IgD-negative memory B cell (primary cell): Measurements from ENCODE around the gene WDR77. TPM values are rescaled to one million over a fixed set of nuclear protein-coding genes. Genes with fewer than 3 reads are reported as not detected.

Source experiments
- H3K27ac Mint-ChIP-seq, 3 donors: one replicate each; pipeline ENCODE4 v1.8.0; 2020 to 2022; ENCODE audit warnings: mild to moderate bottlenecking in 3 of 3, mixed read lengths in 3 of 3, moderate library complexity in 1 of 3
- H3K27me3 Mint-ChIP-seq: one replicate; pipeline ENCODE4 v1.8.0; 2021; ENCODE audit warnings: mixed read lengths
- H3K36me3 Mint-ChIP-seq: one replicate; pipeline ENCODE4 v1.8.0; 2020; ENCODE audit warnings: mild to moderate bottlenecking, mixed read lengths
- H3K4me1 Mint-ChIP-seq, 3 donors: one replicate each; pipeline ENCODE4 v1.8.0; 2020 to 2022; ENCODE audit warnings: mixed read lengths in 3 of 3, mild to moderate bottlenecking in 1 of 3
- H3K4me3 Mint-ChIP-seq, 4 donors: one replicate each; pipeline ENCODE4 v1.8.0; 2020 to 2022; ENCODE audit warnings: mild to moderate bottlenecking in 4 of 4, mixed read lengths in 4 of 4, moderate library complexity in 3 of 4
- H3K9me3 Mint-ChIP-seq, 3 donors: one replicate each; pipeline ENCODE4 v1.8.0; 2020 to 2021; ENCODE audit warnings: mixed read lengths in 3 of 3, mild to moderate bottlenecking in 1 of 3
- polyA plus RNA-seq: library from polyadenylated mRNA; unstranded; fragments of 300-500 nt; fragmentation: Illumina TruSeq; gene quantifications from one replicate; pipeline ENCODE4 v1.2.3, GENCODE V29; 2021

WDR77 gene
- polyA plus RNA-seq, 1 donor from 2014 or later, result 48.1 TPM

DNA sequence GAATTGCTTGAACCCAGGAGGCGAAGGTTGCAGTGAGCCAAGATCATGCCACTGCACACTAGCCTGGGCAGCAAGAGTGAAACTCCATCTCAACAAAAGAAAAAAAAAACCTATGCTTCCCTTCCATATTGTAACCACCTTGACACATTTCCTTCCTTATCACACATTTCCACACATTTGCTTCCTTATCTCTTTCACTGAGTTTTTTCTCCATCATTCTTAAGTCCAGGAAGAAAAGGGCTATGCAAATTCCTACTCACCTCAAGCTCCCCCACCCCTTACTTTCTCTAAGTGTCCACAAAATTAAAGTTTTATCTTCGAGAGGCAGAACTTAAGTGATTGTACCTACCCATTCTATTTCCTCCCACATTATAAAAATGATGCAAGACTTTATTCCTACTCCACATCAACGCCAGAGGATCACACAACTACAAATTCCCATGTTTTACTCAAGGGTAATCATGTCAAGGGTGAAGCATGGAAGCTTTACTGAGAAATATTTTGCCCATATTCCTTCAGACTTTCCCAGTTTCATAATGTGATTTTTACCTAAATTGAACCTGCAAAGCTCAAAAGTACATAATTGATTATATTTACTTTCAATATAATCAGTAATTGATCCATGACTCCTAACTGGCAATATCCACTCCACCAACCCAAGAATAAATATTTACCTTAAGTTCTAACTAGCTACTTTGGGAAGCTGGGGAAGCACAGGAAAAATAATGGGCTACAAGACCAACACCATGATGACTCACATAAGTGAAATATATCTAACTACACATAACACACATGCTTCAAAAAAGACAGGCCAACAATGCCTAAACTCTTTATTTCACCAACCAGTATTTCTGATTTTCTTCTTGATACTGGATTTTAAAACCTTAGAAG lies 9.3 kb downstream of the WDR77 start:
- H3K36me3 Mint-ChIP-seq, result no peaks in the 10 kb centered on the region
- no peaks in the 10 kb centered on the region for H3K9me3 Mint-ChIP-seq
- H3K4me1 Mint-ChIP-seq, result peaks cover 5 to 12% (median 12%) of the 10 kb centered on the region in 3 donors
- H3K4me3 Mint-ChIP-seq, result no peak overlapping the region
- no peaks in the 10 kb centered on the region for H3K27me3 Mint-ChIP-seq
- H3K27ac Mint-ChIP-seq, result no peak overlapping the region

DNA sequence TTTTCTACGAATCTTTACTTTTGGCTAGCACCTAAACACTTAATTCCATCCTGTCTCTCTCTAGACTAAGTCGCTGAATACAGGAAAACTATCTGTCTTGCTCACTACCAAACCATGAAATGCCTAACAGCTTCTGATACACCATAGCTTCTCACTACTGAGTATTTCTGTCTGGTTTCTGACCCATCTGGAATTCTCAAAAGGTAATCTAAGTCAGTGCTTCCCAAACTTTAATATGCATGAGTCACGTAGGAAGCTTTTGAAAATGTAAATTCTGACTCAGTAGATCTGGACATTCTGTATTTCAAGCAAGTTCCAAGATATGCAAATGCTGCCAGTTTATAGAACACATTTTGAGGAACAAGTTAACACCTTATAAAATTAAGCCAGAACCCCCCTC lies 12.3 kb downstream of the WDR77 start:
- Mint-ChIP-seq H3K4me3 (no peak overlapping the region), H3K9me3 (no peaks in the 10 kb centered on the region), H3K27me3 (no peaks in the 10 kb centered on the region), H3K36me3 (no peaks in the 10 kb centered on the region), H3K4me1 (peaks cover 5 to 10% (median 8%) of the 10 kb centered on the region in 3 donors), H3K27ac (peak overlapping the region in 2 of 3 donors; percentile 19 to 49)

DNA sequence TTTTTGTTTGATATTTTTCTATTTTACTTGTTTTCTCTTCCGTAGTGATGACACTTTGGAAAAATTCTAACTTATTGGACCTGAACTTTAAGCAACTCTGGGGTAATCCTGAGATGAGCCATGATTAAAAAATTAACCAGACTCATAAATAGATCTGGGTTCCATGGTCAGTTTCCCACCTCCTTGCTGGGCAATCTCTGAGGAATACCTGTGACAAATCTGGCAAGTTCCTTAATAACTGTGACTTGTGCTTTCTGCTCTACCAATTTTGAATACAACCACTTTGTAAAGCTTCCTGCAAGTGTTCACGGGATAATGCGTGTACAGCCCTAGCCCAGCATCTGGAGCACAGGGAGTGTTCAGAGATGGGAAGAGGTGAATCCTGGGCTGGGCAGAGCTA lies 24.8 kb downstream of the WDR77 start:
- H3K4me1 Mint-ChIP-seq, result no peaks in the 10 kb centered on the region
- no peaks in the 10 kb centered on the region for H3K9me3 Mint-ChIP-seq
- no peaks in the 10 kb centered on the region for H3K27me3 Mint-ChIP-seq
- H3K27ac Mint-ChIP-seq, result no peak overlapping the region
- peaks cover 18% of the 10 kb centered on the region for H3K36me3 Mint-ChIP-seq
- no peak overlapping the region for H3K4me3 Mint-ChIP-seq

DNA sequence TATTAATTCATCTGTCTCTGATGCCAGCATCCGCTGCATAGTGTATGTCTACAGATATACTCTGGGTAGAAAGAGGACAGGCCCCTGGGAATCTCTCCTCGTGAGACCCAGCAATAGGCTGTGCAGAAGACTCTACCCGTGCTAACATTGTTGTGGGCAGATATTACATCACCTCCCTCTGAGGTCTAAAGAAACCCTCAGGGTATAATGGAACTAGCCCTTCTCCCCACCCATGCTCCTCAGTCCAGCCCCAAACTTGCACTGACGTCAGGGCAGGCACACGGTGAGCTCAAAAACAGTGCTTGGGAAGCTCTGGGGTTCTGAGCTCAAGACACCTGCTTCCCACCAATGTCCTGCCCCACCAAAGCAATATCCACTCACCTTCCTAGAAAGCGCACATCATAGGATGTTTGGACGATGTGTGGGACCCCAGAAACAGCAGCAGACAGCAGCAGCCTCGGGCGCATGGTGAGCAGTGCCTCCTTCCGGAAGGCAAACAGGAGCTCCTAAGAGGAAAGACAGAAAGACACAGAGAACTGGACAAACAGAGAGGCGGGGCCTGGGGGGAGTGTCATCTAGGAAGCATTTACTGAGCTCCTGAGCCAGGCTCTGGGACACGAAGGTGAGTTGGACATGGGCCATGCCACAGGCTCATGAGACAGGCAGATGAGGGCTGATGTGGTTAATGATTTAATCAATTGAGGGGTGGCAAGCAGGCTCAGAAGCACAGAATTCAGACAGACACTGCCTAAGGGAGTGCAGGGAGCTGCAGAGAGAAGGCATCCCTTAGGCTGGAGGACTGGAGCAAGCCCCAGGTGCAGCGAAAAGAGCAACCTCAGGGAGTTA lies 26.3 kb downstream of the WDR77 start:
- H3K4me3 Mint-ChIP-seq, result no peak overlapping the region
- H3K36me3 Mint-ChIP-seq, result peaks cover 23% of the 10 kb centered on the region
- peak overlapping the region in 1 of 3 donors; percentile 5 for H3K27ac Mint-ChIP-seq
- no peaks in the 10 kb centered on the region for H3K9me3 Mint-ChIP-seq
- H3K4me1 Mint-ChIP-seq, result no peaks in the 10 kb centered on the region
- no peaks in the 10 kb centered on the region for H3K27me3 Mint-ChIP-seq

DNA sequence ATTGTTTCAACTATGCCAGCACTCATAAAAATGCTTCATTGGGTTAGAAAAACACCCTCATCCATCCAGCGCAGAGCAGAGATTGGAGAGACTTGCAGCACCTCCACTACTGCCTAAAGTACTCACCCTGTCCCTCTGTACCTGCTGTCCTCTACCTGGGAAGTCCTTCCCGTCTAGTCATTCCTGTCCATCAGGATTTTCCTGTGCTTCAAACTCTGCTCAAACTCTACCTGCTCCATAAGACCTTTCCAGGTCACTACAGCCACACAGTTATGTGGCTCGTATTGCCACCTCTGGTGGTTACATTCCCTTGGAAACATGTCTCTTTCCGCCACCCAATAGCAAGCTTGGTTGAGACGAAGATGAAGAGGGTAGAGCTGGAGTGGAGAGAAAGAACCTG lies 28.7 kb downstream of the WDR77 start:
- no peaks in the 10 kb centered on the region for H3K27me3 Mint-ChIP-seq
- no peak overlapping the region for H3K27ac Mint-ChIP-seq
- peaks cover 27% of the 10 kb centered on the region for H3K36me3 Mint-ChIP-seq
- H3K9me3 Mint-ChIP-seq, result no peaks in the 10 kb centered on the region
- H3K4me1 Mint-ChIP-seq, result peaks cover 0 to 4% (median 4%) of the 10 kb centered on the region in 3 donors
- H3K4me3 Mint-ChIP-seq, result no peak overlapping the region

DNA sequence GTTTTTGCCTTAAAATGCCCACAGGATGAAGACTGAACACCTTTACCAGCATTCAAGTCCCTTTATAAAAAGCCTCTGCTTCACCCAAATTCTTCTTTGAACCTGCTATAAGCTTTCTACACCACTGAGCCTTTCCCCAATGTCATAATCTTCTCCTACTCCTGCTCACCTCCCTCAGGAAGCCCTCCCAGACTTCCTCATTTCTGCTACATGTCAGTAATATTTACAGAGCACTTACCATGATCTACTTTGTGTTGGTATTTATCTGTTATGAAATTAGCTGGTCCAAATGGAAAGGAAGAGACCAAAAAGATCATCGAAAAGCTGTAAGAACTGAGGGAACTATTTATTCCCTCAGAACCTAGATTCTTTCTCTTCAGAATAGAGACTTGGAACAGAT lies 30.0 kb downstream of the WDR77 start:
- H3K27ac Mint-ChIP-seq, result no peak overlapping the region
- H3K4me3 Mint-ChIP-seq, result no peak overlapping the region
- no peaks in the 10 kb centered on the region for H3K27me3 Mint-ChIP-seq
- H3K36me3 Mint-ChIP-seq, result peaks cover 23% of the 10 kb centered on the region
- H3K4me1 Mint-ChIP-seq, result peaks cover 0 to 4% (median 4%) of the 10 kb centered on the region in 3 donors
- H3K9me3 Mint-ChIP-seq, result no peaks in the 10 kb centered on the region

DNA sequence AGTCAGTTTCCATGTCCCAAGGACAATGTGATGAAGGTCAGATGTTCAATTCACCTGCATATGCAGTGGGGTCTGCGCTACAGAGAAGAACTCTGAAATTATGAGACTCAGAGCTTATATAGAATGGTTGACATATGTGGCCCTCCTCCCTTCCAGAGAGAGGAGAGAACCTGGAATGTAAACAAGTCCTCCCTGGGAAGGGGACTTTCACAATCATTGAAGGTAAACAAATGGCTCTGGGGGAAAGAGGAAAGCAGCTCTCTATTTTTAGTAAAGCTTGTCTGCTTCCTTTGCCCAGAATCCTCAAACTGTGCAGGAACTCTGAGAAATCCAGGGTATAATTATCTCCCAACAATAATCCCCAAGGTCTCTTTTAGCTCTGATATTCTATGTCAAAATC lies 31.3 kb downstream of the WDR77 start:
- Mint-ChIP-seq H3K4me3 (no peak overlapping the region), H3K4me1 (peaks cover 0 to 4% (median 4%) of the 10 kb centered on the region in 3 donors), H3K27me3 (no peaks in the 10 kb centered on the region), H3K27ac (peak overlapping the region in 1 of 3 donors; percentile 15), H3K9me3 (no peaks in the 10 kb centered on the region), H3K36me3 (peaks cover 16% of the 10 kb centered on the region)

DNA sequence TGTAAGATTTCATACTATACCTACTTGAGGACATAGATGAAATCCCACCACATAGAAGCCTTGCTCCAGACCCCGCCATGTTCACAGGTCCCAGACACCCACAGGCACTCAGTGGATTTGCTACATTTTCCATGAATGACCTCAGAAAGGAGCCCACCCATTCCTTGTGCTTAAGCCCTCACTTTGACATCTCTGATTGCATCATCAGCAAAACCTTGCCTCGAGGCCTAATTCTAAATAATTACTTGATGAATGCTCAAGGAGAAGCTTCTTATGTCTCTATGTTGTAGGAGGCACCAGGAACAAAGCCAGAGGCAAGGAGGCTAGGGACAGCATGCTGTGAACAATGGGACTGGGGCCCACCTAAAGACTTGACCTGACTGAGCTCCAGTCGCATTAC lies 33.6 kb downstream of the WDR77 start:
- H3K27me3 Mint-ChIP-seq, result no peaks in the 10 kb centered on the region
- H3K4me3 Mint-ChIP-seq, result no peak overlapping the region
- no peak overlapping the region for H3K27ac Mint-ChIP-seq
- no peaks in the 10 kb centered on the region for H3K9me3 Mint-ChIP-seq
- H3K4me1 Mint-ChIP-seq, result peaks cover 0 to 4% (median 4%) of the 10 kb centered on the region in 3 donors
- peaks cover 8% of the 10 kb centered on the region for H3K36me3 Mint-ChIP-seq

DNA sequence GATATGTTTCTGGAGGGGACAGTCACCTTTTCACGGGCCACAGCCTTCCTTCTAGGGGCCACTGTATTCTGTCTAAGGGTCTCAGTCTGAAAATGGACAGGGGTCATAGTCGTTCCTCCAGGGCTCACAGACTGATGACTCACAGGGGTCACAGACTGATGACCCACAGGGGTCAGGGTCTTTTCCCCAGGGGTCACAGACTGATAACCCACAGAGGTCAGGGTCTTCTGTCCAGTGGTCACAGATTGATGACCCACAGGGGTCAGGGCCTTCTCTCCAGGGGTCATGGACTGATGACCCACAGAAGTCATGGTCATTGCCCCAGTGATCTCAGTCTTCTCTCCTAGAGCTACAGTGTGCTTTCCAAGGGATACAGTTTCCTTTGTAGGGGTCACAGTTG lies 34.3 kb downstream of the WDR77 start:
- Mint-ChIP-seq H3K9me3 (no peaks in the 10 kb centered on the region), H3K27ac (no peak overlapping the region), H3K27me3 (no peaks in the 10 kb centered on the region), H3K4me1 (peaks cover 0 to 4% (median 4%) of the 10 kb centered on the region in 3 donors), H3K36me3 (peaks cover 8% of the 10 kb centered on the region), H3K4me3 (no peak overlapping the region)

DNA sequence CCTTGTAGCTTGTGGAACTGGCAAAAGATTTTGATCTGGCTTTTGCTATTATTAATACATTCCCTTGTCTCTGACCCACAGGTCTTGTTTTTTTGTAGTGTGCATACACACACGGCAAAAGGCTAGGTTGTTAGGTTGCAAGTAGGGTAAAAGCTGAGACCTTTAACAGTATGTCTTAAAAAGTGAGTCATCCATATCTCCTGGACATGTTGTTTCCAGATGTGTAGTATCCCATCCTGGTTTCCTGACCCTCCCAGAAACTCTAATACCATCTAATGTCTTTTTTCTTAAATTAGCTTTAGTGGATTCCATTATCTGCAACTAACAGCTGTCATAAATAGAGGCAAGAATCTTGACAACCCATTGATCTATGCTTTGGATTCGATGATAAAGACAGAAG lies 36.2 kb downstream of the WDR77 start:
- Mint-ChIP-seq H3K4me3 (no peak overlapping the region), H3K9me3 (no peaks in the 10 kb centered on the region), H3K4me1 (peaks cover 0 to 4% (median 4%) of the 10 kb centered on the region in 3 donors)

DNA sequence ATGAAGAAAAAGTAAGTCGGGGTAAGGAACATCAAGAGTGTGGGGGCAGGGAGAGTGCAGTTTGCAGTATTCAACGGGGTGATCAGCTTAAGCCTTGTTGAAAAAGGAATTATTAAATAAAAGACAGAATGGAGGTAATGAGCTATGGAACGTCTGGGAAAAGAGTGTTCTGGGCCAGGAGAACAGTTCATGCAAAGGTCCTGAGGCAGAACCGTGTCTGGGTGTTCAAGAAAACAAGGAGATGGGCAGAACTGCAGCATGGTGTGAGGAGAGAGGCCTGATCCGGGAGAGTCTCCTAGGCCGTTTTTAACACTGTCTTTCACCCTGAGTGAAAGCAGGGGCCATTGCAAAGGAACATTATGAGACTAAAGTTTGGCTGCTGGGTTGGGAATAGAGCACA lies 41.8 kb downstream of the WDR77 start:
- no peak overlapping the region for H3K4me3 Mint-ChIP-seq
- peak overlapping the region in 1 of 3 donors; percentile 23 for H3K27ac Mint-ChIP-seq
- H3K4me1 Mint-ChIP-seq, result peaks cover 20 to 34% (median 24%) of the 10 kb centered on the region in 3 donors
- H3K9me3 Mint-ChIP-seq, result no peaks in the 10 kb centered on the region
- peaks cover 2% of the 10 kb centered on the region for H3K27me3 Mint-ChIP-seq
- no peaks in the 10 kb centered on the region for H3K36me3 Mint-ChIP-seq

More for the DNA sequence above, 36.2 kb downstream of the WDR77 start:
- H3K27ac Mint-ChIP-seq, result no peak overlapping the region
- H3K36me3 Mint-ChIP-seq, result peaks cover 4% of the 10 kb centered on the region
- no peaks in the 10 kb centered on the region for H3K27me3 Mint-ChIP-seq

DNA sequence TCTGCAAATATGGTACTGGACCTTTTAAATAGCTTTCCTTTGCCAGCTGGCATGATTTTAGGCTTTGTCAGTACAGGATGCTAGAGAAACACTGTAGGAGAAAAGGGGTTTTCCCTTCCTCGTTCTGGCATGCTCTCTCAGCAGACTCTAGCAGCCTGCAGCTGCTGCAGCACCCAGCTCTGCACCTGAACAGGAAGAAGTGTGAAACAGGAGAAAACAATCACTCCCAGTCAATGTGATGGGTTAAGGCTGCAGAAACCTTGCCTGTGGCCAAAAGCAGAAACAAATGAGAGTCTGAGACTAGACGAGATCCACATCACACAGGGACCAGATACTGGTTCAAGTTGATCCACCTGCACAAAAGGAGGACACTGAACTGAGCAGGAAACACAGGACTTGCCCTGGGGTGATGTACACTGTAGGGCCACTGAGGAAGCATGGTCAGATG lies 42.7 kb downstream of the WDR77 start:
- peaks cover 2% of the 10 kb centered on the region for H3K27me3 Mint-ChIP-seq
- peaks cover 20 to 34% (median 24%) of the 10 kb centered on the region in 3 donors for H3K4me1 Mint-ChIP-seq
- peak overlapping the region in 2 of 4 donors; percentile 73 to 86 for H3K4me3 Mint-ChIP-seq
- no peaks in the 10 kb centered on the region for H3K9me3 Mint-ChIP-seq
- H3K36me3 Mint-ChIP-seq, result no peaks in the 10 kb centered on the region
- H3K27ac Mint-ChIP-seq, result peak overlapping the region in 2 of 3 donors; percentile 1 to 4

DNA sequence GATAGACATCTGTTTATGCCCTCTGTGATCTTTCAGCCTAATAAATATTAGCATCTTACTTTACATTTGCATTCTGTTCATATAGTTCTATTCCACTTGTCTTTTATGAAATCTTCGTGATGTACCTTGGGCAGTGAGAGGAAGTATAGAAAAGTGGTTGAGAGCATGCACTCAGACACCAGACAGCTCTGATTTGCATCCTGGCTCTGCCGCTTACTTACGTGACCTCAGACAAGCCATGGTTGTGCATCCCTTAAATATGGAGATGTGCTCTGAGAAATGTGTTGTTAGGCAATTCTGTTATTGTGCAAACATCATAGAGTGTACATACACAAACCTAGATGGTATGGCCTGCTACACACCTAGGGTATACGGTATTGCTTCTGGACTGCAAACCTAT lies 44.5 kb downstream of the WDR77 start:
- H3K9me3 Mint-ChIP-seq, result no peaks in the 10 kb centered on the region
- H3K27ac Mint-ChIP-seq, result peak overlapping the region in 2 of 3 donors; percentile 1 to 9
- H3K27me3 Mint-ChIP-seq, result peaks cover 2% of the 10 kb centered on the region
- H3K4me1 Mint-ChIP-seq, result peaks cover 25 to 38% (median 30%) of the 10 kb centered on the region in 3 donors
- no peaks in the 10 kb centered on the region for H3K36me3 Mint-ChIP-seq
- H3K4me3 Mint-ChIP-seq, result peak overlapping the region in 2 of 4 donors; percentile 10 to 33

DNA sequence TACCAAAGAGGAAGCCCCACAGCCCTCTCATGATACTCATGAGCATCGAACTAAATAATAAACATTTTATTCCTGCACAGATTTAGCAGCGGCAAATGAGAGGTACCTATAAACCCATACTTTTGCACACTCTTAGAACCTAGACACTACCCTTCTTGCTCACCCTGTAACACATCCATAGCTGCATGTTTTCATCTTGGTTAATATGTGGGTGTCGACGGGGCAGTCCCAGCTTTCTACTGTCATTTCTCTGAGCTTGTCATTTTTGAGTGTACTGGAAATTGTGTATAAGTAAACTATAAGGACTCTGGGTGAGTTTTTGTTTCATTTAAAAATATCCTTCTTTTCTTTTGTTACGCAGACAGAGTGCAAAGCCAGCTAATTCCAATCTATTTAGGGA lies 47.0 kb downstream of the WDR77 start:
- Mint-ChIP-seq H3K27me3 (peaks cover 2% of the 10 kb centered on the region), H3K9me3 (peaks cover 0 to 2% (median 1%) of the 10 kb centered on the region in 3 donors), H3K4me1 (peaks cover 25 to 39% (median 28%) of the 10 kb centered on the region in 3 donors), H3K36me3 (no peaks in the 10 kb centered on the region), H3K4me3 (no peak overlapping the region), H3K27ac (peak overlapping the region in 1 of 3 donors; percentile 24)
